ENCODE measurements around the gene ACOT8. TPM values are rescaled to one million over a fixed set of nuclear protein-coding genes. Genes with fewer than 3 reads are reported as not detected.
A peak's percentile ranks its signal among the peaks of the same experiment; 100 is the strongest.

Gene ACOT8
- total RNA-seq, 2 donors from 2014 or later: 36.8 to 42.8 TPM

- Histone ChIP-seq H3K4me3 (no peak overlapping the region), H3K9me3 (no peaks in the 10 kb centered on the region), H3K36me3 (replicated peaks in 1 of 2; ENCODE audit: insufficient read depth in 1 of 2, low read depth in 2 of 2) (no peaks in the 10 kb centered on the region), H3K27ac (no peak overlapping the region), H3K4me1 (peaks cover 18% of the 10 kb centered on the region), H3K27me3 (peaks cover 0 to 17% of the 10 kb centered on the region in 2 donors)
- DNase-seq (peak in 3 of 4 donors; percentile 20 to 56 (median 41)), ATAC-seq (peak; percentile 48)
- intact Hi-C loops (cut with DNase I): no loop called here
- 3 to 8% methylated on average over 7 to 23 of the region's 24 CpGs for WGBS, 2 donors
- TF ChIP-seq POLR2A (IDR thresholded peaks at IDR 0.05): no peak
- no peak for TF ChIP-seq CTCF (IDR thresholded peaks at IDR 0.05)
Observed at GRCh38 chr20:45822857-45823256, 34.3 kb downstream of the ACOT8 start.

- no peak for DNase-seq
- no peak for ATAC-seq
- Histone ChIP-seq H3K4me1 (peaks cover 18% of the 10 kb centered on the region), H3K27ac (no peak overlapping the region), H3K9me3 (no peaks in the 10 kb centered on the region), H3K4me3 (no peak overlapping the region), H3K36me3 (replicated peaks in 1 of 2; ENCODE audit: insufficient read depth in 1 of 2, low read depth in 2 of 2) (no peaks in the 10 kb centered on the region), H3K27me3 (peaks cover 0 to 17% of the 10 kb centered on the region in 2 donors)
- intact Hi-C loops (cut with DNase I): no loop called here
- TF ChIP-seq CTCF (IDR thresholded peaks at IDR 0.05): no peak
- no peak for TF ChIP-seq POLR2A (IDR thresholded peaks at IDR 0.05)
- WGBS, 2 donors: 50 to 54% methylated on average over 2 of the region's 2 CpGs
Observed at GRCh38 chr20:45821947-45822346, 35.2 kb downstream of the ACOT8 start.

- no peaks in the 10 kb centered on the region for H3K36me3 ChIP-seq (replicated peaks in 1 of 2; ENCODE audit: insufficient read depth in 1 of 2, low read depth in 2 of 2)
- no peak for ATAC-seq
- H3K9me3 ChIP-seq: no peaks in the 10 kb centered on the region
- H3K4me3 ChIP-seq: no peak overlapping the region
- peaks cover 18% of the 10 kb centered on the region for H3K4me1 ChIP-seq
- peaks cover 0 to 17% of the 10 kb centered on the region in 2 donors for H3K27me3 ChIP-seq
- DNase-seq: no peak
- WGBS, 2 donors: 93% methylated on average over 4 of the region's 4 CpGs
- intact Hi-C loops (cut with DNase I): no loop called here
- no peak for TF ChIP-seq POLR2A (IDR thresholded peaks at IDR 0.05)
- no peak for TF ChIP-seq CTCF (IDR thresholded peaks at IDR 0.05)
- no peak overlapping the region for H3K27ac ChIP-seq
Observed at GRCh38 chr20:45819466-45819865, 37.7 kb downstream of the ACOT8 start.

GRCh38 chr20:45818239-45818638, 39.0 kb downstream of the ACOT8 start:
- intact Hi-C loops (cut with DNase I): no loop called here
- 59 to 60% methylated on average over 3 of the region's 3 CpGs for WGBS, 2 donors
- Histone ChIP-seq H3K4me1 (peaks cover 8% of the 10 kb centered on the region), H3K36me3 (replicated peaks in 1 of 2; ENCODE audit: insufficient read depth in 1 of 2, low read depth in 2 of 2) (no peaks in the 10 kb centered on the region), H3K9me3 (no peaks in the 10 kb centered on the region), H3K4me3 (no peak overlapping the region), H3K27me3 (peaks cover 0 to 9% of the 10 kb centered on the region in 2 donors), H3K27ac (no peak overlapping the region)
- TF ChIP-seq POLR2A (IDR thresholded peaks at IDR 0.05) (no peak), CTCF (IDR thresholded peaks at IDR 0.05) (no peak)
- no peak for ATAC-seq
- no peak for DNase-seq

- 56 to 69% methylated on average over 9 of the region's 9 CpGs for WGBS, 2 donors
- ATAC-seq: no peak
- DNase-seq: no peak
- Histone ChIP-seq H3K36me3 (replicated peaks in 1 of 2; ENCODE audit: insufficient read depth in 1 of 2, low read depth in 2 of 2) (no peaks in the 10 kb centered on the region), H3K4me3 (no peak overlapping the region), H3K9me3 (no peaks in the 10 kb centered on the region), H3K27ac (no peak overlapping the region), H3K27me3 (peaks cover 0 to 9% of the 10 kb centered on the region in 2 donors), H3K4me1 (peaks cover 7% of the 10 kb centered on the region)
- intact Hi-C loops (cut with DNase I): no loop called here
- TF ChIP-seq POLR2A (IDR thresholded peaks at IDR 0.05) (no peak), CTCF (IDR thresholded peaks at IDR 0.05) (no peak)
Observed at GRCh38 chr20:45817376-45818194, 39.6 kb downstream of the ACOT8 start.
